Parathyroid adenoma (tissue), 2 donors: Measurements from ENCODE around the gene RAPGEF4.

ENCODE experiments used
- H2AFZ ChIP-seq: fragments of 300-600 bp; sonication (generic); one replicate; pipeline ENCODE4 v1.7.0; 2017; ENCODE audit warnings: antibody characterized with exemption, mild to moderate bottlenecking
- H3K27ac ChIP-seq: fragments of 300-600 bp; sonication (generic); one replicate; pipeline ENCODE4 v1.7.0; 2017
- H3K27me3 ChIP-seq: fragments of 300-600 bp; sonication (generic); one replicate; pipeline ENCODE4 v1.7.0; 2017; ENCODE audit warnings: low read length; ENCODE audit not compliant: control insufficient read depth, insufficient read depth
- H3K36me3 ChIP-seq: fragments of 300-600 bp; sonication (generic); one replicate; pipeline ENCODE4 v1.7.0; 2017; ENCODE audit warnings: low read length; ENCODE audit not compliant: control insufficient read depth, insufficient read depth
- H3K4me1 ChIP-seq: fragments of 300-600 bp; sonication (generic); one replicate; pipeline ENCODE4 v1.7.0; 2017; ENCODE audit warnings: control low read depth
- H3K4me2 ChIP-seq: fragments of 300-600 bp; sonication (generic); one replicate; pipeline ENCODE4 v1.7.0; 2017; ENCODE audit warnings: low read length
- H3K4me3 ChIP-seq: fragments of 300-600 bp; sonication (generic); one replicate; pipeline ENCODE4 v1.7.0; 2017; ENCODE audit warnings: low read depth, low read length
- H3K79me2 ChIP-seq: fragments of 300-600 bp; sonication (generic); one replicate; pipeline ENCODE4 v1.7.0; 2017; ENCODE audit warnings: control low read depth
- H3K9ac ChIP-seq: fragments of 300-600 bp; sonication (generic); one replicate; pipeline ENCODE4 v1.7.0; 2017; ENCODE audit warnings: mild to moderate bottlenecking
- H3K9me3 ChIP-seq: fragments of 300-600 bp; sonication (generic); one replicate; pipeline ENCODE4 v1.7.0; 2017; ENCODE audit warnings: low read length; ENCODE audit not compliant: control insufficient read depth
- TF ChIP-seq, protein P1 (sequence below): fragments of 300-600 bp; sonication (generic); IDR thresholded peaks from one replicate; pipeline ENCODE4 v1.7.0; 2017; ENCODE audit warnings: antibody characterized with exemption, mild to moderate bottlenecking
- donor health status: primary hyperparathyroidism.

The RAPGEF4 gene

DNA sequence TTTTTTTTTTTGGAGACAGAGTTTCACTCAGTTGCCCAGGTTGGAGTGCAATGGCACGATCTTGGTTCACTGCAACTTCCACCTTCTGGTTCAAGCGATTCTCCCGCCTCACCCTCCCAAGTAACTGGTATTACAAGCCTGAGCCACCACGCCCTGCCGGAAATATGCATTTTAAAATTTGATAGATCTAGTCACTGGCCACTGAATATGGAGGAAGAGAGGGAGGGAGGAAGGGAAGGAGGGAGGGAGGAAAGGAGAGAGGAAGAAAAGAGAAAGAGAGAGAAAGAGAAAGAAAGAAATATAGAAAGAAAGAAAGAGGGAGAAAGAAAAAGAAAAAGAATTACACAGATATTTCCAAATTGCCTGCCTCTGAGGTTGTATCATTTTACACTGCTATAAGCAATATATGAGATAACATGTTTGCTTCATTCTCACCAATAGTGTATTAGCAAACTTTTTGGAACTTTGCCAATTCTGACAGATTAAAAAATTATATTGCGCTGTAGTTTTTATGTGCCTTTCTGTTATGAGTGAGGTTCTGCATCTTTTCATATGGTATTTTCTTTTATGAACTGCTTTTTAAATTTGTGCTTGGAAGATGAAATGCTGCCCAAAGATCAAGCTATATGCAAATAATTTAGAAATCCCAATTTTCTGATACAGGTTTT lies 178.8 kb downstream of the RAPGEF4 start:
- Histone ChIP-seq H3K36me3 (no peaks in the 10 kb centered on the region), H3K4me3 (no peak overlapping the region), H2AFZ (no peak overlapping the region), H3K4me1 (no peaks in the 10 kb centered on the region), H3K79me2 (no peaks in the 10 kb centered on the region), H3K27ac (no peak overlapping the region), H3K9ac (no peak overlapping the region), H3K4me2 (no peak overlapping the region), H3K9me3 (no peaks in the 10 kb centered on the region), H3K27me3 (no peaks in the 10 kb centered on the region)
- TF ChIP-seq, protein P1, sequence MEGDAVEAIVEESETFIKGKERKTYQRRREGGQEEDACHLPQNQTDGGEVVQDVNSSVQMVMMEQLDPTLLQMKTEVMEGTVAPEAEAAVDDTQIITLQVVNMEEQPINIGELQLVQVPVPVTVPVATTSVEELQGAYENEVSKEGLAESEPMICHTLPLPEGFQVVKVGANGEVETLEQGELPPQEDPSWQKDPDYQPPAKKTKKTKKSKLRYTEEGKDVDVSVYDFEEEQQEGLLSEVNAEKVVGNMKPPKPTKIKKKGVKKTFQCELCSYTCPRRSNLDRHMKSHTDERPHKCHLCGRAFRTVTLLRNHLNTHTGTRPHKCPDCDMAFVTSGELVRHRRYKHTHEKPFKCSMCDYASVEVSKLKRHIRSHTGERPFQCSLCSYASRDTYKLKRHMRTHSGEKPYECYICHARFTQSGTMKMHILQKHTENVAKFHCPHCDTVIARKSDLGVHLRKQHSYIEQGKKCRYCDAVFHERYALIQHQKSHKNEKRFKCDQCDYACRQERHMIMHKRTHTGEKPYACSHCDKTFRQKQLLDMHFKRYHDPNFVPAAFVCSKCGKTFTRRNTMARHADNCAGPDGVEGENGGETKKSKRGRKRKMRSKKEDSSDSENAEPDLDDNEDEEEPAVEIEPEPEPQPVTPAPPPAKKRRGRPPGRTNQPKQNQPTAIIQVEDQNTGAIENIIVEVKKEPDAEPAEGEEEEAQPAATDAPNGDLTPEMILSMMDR, result no peak

DNA sequence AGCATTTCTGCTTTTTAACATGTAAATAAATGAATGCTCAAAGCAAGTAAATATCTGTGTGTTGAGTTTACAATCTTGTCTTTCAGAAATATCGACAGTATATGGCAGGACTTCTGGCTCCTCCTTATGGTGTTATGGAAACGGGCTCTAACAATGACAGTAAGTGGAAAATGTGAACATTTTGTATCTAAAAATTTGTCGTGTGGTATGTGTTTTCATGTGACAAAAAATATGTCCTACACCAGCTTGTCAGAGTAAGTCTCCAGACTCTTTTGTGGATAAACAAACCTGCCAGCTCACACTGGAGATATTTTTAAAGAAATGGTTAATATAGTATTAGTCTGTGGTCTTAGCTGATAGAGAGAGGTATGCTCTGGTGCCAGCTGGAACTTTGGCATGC lies 182.1 kb downstream of the RAPGEF4 start:
- Histone ChIP-seq H3K4me2 (no peak overlapping the region), H3K79me2 (peaks cover 1% of the 10 kb centered on the region), H3K36me3 (no peaks in the 10 kb centered on the region), H3K27ac (no peak overlapping the region), H3K4me3 (no peak overlapping the region), H3K9me3 (no peaks in the 10 kb centered on the region), H2AFZ (no peak overlapping the region), H3K9ac (no peak overlapping the region), H3K27me3 (no peaks in the 10 kb centered on the region), H3K4me1 (peaks cover 14% of the 10 kb centered on the region)
- TF ChIP-seq, protein P1, result no peak

DNA sequence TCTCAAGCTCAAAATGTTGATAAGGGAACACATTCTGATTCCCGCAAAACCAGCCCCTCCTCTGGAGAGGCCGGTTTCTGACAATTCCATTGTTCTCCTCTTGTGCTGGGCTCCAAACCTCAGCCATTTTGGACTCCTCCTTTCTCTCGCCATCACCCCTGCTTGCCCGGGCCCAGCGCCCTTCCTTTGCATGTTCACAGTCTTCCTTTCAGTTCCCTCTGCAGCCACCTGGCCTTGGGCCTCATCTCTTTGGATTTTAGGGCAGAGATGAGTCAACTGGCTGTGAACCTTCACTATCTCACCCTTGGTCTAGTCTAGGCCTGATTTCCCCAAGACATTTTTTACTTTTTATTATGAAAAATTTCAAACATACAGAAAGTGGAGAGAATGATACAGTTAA lies 184.1 kb downstream of the RAPGEF4 start:
- Histone ChIP-seq H3K4me2 (no peak overlapping the region), H3K36me3 (no peaks in the 10 kb centered on the region), H2AFZ (no peak overlapping the region), H3K9me3 (no peaks in the 10 kb centered on the region), H3K27me3 (no peaks in the 10 kb centered on the region), H3K79me2 (peaks cover 2% of the 10 kb centered on the region), H3K9ac (no peak overlapping the region), H3K4me3 (no peak overlapping the region), H3K4me1 (peaks cover 15% of the 10 kb centered on the region), H3K27ac (no peak overlapping the region)
- TF ChIP-seq, protein P1, result no peak

DNA sequence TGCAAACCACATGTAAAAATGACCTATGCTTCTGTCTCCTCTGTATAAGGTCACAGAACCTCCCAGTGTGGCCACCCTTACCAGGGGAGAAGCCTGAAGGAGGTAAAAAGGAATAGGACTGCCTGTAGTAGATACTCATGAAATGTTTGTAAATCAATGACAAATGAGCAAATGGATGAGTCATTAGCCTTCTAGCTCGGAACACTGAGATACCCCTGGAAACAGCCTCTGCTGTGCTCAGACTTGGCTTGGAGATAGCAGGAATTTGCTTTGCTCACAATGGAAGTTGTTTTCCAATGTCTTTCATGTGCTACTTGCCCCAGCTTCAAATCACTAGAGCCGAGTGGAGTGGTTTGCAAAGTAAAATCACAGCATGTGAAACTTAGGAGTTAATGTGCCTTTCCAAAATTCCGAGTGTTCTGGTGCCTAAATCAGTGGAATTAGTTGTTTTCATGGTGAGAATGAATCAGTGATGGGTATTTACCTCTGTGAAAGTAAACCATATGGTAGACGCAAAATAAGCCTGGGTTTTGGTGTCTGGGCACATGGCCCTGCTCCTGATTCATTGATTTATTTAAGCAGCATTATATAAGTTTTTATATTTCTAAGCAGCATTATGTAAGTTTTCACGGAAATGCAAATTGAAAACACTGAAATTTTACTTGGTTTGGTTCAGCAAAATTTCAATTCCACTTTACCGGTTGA lies 186.0 kb downstream of the RAPGEF4 start:
- Histone ChIP-seq H3K27ac (no peak overlapping the region), H3K27me3 (no peaks in the 10 kb centered on the region), H3K9me3 (no peaks in the 10 kb centered on the region), H3K4me2 (no peak overlapping the region), H3K36me3 (no peaks in the 10 kb centered on the region), H3K4me3 (no peak overlapping the region), H3K9ac (no peak overlapping the region), H2AFZ (no peak overlapping the region), H3K4me1 (peaks cover 15% of the 10 kb centered on the region), H3K79me2 (peaks cover 2% of the 10 kb centered on the region)
- TF ChIP-seq, protein P1, result no peak
